GM12865 (cell line): ENCODE measurements around the gene MAP3K9.

Experiments used
- DNase-seq: peaks from one replicate; pipeline ENCODE4 v3.0.0; 2010; ENCODE audit warnings: low read depth
- H3K4me3 ChIP-seq: 2 replicates; pipeline ENCODE4 v1.5.1; 2011; ENCODE audit warnings: mild to moderate bottlenecking, low read depth, low read length, control low read depth
- CTCF ChIP-seq: IDR thresholded peaks from 2 replicates; pipeline ENCODE4 v1.5.1; 2011; ENCODE audit warnings: low read length, control low read depth, low read depth, inconsistent platforms; ENCODE audit not compliant: insufficient read depth; ENCODE audit errors: missing control alignments

The MAP3K9 gene

GRCh38 chr14:70801836-70802235, 7.5 kb downstream of the MAP3K9 start:
- TF ChIP-seq CTCF, result no peak
- DNase-seq, result no peak

GRCh38 chr14:70796551-70796950, 12.8 kb downstream of the MAP3K9 start:
- TF ChIP-seq CTCF, result no peak
- H3K4me3 ChIP-seq, result no peak overlapping the region
- DNase-seq, result no peak

More at GRCh38 chr14:70801836-70802235, 7.5 kb downstream of the MAP3K9 start:
- no peak overlapping the region for H3K4me3 ChIP-seq

GRCh38 chr14:70794294-70794693, 15.0 kb downstream of the MAP3K9 start:
- no peak for TF ChIP-seq CTCF
- H3K4me3 ChIP-seq, result no peak overlapping the region
- no peak for DNase-seq

GRCh38 chr14:70793637-70794036, 15.7 kb downstream of the MAP3K9 start:
- no peak for DNase-seq
- H3K4me3 ChIP-seq, result no peak overlapping the region
- TF ChIP-seq CTCF, result no peak

GRCh38 chr14:70792939-70793338, 16.4 kb downstream of the MAP3K9 start:
- H3K4me3 ChIP-seq, result no peak overlapping the region
- DNase-seq, result no peak
- no peak for TF ChIP-seq CTCF

GRCh38 chr14:70791971-70792370, 17.3 kb downstream of the MAP3K9 start:
- H3K4me3 ChIP-seq, result no peak overlapping the region
- no peak for TF ChIP-seq CTCF
- no peak for DNase-seq

- DNase-seq, result no peak
- no peak for TF ChIP-seq CTCF
- no peak overlapping the region for H3K4me3 ChIP-seq
Observed at GRCh38 chr14:70789961-70790360, 19.4 kb downstream of the MAP3K9 start.
